Urothelium cell line (cell line): ENCODE measurements around the gene IDH3A.

Experiments used
- DNase-seq: peaks from one replicate; pipeline ENCODE4 v3.0.0; 2011; ENCODE audit warnings: low spot score, mixed read lengths
- FAIRE-seq: peaks from 2 replicates; lab custom pipeline; 2011; peaks lifted over from hg19 to GRCh38; lab: Jason Lieb, UNC

Gene IDH3A

DNA sequence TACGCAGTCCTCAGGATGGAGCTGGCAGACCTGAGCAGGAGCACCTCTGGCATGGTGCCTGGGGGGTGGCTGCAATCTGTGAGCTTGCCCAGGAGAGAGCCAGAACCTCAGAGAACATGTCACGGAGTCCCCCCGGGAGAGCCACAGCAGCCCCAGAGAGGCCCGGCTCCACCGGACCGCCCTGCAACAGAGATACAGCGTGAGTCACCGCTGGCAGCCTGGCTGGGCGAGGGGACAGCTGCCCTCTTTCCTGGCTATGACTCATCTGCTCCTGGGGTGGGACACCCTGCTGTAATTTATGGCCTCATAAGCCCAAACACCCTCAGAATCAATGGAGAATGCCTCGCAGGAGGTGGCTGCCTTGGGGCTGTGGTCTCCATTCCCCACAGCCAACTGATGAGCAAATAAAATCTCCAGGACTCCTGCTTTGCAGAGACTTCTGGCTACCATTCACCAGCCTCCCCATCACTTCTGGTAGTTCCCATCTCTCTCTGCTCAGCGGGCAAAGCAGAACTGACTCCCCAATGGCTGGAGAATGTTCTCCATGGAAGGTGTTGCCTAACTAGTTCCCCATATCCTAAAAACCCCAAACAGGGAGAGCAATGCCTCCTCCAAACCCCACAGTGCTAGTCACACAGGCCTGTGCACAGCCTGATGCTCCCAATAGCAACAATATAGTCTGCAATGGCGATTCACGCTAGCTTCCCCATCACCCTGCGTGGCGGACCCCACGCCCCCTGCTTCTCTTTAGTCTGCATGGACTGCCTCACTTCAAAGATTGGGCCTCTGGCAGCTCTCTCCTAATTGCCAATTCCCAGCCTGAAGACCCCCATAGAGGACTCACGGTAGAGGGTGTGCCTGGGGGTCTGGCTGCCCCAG, 63.6 kb downstream of the IDH3A start:
- DNase-seq, result peak; percentile 95
- FAIRE-seq, result peak; percentile 91

- no peak for DNase-seq
Observed at GRCh38 chr15:78213425-78213750, 64.2 kb downstream of the IDH3A start.

GRCh38 chr15:78213956-78214355, 64.8 kb downstream of the IDH3A start:
- no peak for DNase-seq
- no peak for FAIRE-seq

More at GRCh38 chr15:78213425-78213750, 64.2 kb downstream of the IDH3A start:
- FAIRE-seq, result no peak

DNA sequence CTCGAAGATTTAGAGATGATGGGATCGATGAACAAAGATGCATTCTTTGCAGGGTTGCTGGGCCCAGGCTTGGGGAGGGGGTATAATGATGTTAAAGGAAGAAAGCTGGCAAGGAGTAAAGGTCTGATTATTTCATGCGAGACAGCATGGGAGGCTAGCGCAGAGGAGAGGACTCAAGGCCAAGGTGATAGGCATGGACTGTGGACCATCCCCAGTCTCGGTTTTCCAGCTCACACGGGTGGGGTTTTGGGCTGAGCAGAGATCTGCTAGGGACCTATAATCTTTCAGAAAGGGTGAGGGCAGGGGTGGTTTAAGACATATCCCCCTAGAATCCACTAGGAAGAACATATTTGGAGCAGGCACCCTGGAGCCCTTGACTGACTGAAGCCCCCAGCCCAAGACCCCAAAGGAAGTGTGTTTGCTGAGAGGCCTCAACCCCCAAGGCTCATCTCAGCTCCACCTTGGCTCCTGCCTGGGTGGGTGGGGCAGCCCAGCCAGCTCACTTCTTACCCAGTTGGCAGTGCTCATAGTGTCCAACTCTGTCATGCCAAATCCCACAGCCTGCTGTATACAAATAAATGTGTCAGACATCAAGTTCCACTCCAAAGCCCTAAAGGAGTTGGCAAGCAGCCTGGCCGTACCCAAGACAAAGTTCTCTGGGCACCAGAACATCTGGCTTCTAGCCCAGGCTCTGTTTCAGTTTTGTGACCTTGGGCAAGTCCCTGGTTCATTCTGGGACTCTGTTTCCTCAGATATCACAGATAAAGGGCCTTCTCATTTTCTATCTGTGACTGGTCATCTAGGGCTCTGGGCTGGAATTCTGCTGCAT, 67.3 kb downstream of the IDH3A start:
- FAIRE-seq (no peak), DNase-seq (peak; percentile 30)

DNA sequence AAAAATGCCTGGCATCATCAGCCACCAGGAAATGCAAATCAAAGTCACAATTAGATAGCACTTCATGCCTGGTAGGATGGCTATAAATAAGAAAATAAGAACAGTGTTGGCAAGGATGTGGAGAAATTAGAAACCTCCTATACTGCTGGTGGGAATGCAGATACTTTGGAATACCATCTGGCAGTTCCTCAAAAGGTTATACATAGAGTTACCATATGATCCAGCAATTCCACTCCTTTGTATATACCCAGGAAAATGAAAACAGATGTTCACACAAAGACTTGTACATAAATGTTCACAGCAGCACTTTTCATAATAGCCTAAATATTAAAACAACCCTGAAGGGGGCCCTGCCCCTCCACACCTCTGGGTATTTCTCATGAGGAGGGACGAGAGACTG, 71.6 kb downstream of the IDH3A start:
- DNase-seq (no peak), FAIRE-seq (no peak)
